ENCODE data around the gene MS4A18.
"Not testable (repeated sequence)": the region's sequence is repeated elsewhere in the genome, so short reads cannot be mapped to it uniquely, and the experiment has no call there.

GRCh38 chr11:60713423-60713822 is 11.1 kb upstream of the MS4A18 start:
- TF ChIP-seq POLR2A (IDR thresholded peaks at IDR 0.05; ENCODE audit: low read depth, low read length); CTCF (IDR thresholded peaks at IDR 0.05; ENCODE audit: extremely low read depth in 1 of 2, insufficient read depth in 1 of 2, low read depth in 1 of 2, low read length in 2 of 2); POLR2AphosphoS5 (IDR thresholded peaks at IDR 0.05; ENCODE audit: insufficient read depth, low read depth, low read length): not testable (repeated sequence)

Data from endothelial cell of umbilical vein (primary cell).